Measurements from ENCODE around the gene SIK2. TPM values are rescaled to one million over a fixed set of nuclear protein-coding genes. Genes with fewer than 3 reads are reported as not detected.

The SIK2 gene
- total RNA-seq, 1 donor from 2014 or later = 21.8 TPM

- Mint-ChIP-seq H3K36me3 (ENCODE audit: low read depth) (no peaks in the 10 kb centered on the region), H3K27ac (ENCODE audit: unreplicated experiment) (no peak overlapping the region), H3K4me1 (peaks cover 21% of the 10 kb centered on the region), H3K4me3 (no peak overlapping the region), H3K9me3 (no peaks in the 10 kb centered on the region), H3K27me3 (ENCODE audit: low read depth) (no peaks in the 10 kb centered on the region)
- DNase-seq (ENCODE audit: low read depth, low spot score) = no peak
- no peak for TF ChIP-seq CTCF (conservative IDR thresholded peaks at IDR 0.05)
Measured at GRCh38 chr11:111566324-111566723, 35.9 kb upstream of the SIK2 start.

- no peak overlapping the region for H3K4me3 Mint-ChIP-seq
- no peak overlapping the region for H3K27ac Mint-ChIP-seq (ENCODE audit: unreplicated experiment)
Measured at GRCh38 chr11:111569476-111569875, 32.8 kb upstream of the SIK2 start.

GRCh38 chr11:111570796-111571195 is 31.5 kb upstream of the SIK2 start:
- Mint-ChIP-seq H3K9me3 (no peaks in the 10 kb centered on the region), H3K27ac (ENCODE audit: unreplicated experiment) (no peak overlapping the region), H3K4me1 (peaks cover 30% of the 10 kb centered on the region), H3K36me3 (ENCODE audit: low read depth) (no peaks in the 10 kb centered on the region), H3K27me3 (ENCODE audit: low read depth) (no peaks in the 10 kb centered on the region), H3K4me3 (no peak overlapping the region)
- no peak for TF ChIP-seq CTCF (conservative IDR thresholded peaks at IDR 0.05)
- DNase-seq (ENCODE audit: low read depth, low spot score) = no peak

More at GRCh38 chr11:111569476-111569875, 32.8 kb upstream of the SIK2 start:
- H3K9me3 Mint-ChIP-seq = no peaks in the 10 kb centered on the region
- TF ChIP-seq CTCF (conservative IDR thresholded peaks at IDR 0.05) = no peak
- DNase-seq (ENCODE audit: low read depth, low spot score) = no peak
- peaks cover 22% of the 10 kb centered on the region for H3K4me1 Mint-ChIP-seq
- H3K36me3 Mint-ChIP-seq (ENCODE audit: low read depth) = no peaks in the 10 kb centered on the region
- no peaks in the 10 kb centered on the region for H3K27me3 Mint-ChIP-seq (ENCODE audit: low read depth)

GRCh38 chr11:111571829-111572501 is 30.3 kb upstream of the SIK2 start:
- H3K4me3 Mint-ChIP-seq = no peak overlapping the region
- no peak for TF ChIP-seq CTCF (conservative IDR thresholded peaks at IDR 0.05)
- H3K27ac Mint-ChIP-seq (ENCODE audit: unreplicated experiment) = no peak overlapping the region
- H3K36me3 Mint-ChIP-seq (ENCODE audit: low read depth) = no peaks in the 10 kb centered on the region
- DNase-seq (ENCODE audit: low read depth, low spot score) = no peak
- no peaks in the 10 kb centered on the region for H3K9me3 Mint-ChIP-seq
- H3K27me3 Mint-ChIP-seq (ENCODE audit: low read depth) = no peaks in the 10 kb centered on the region
- H3K4me1 Mint-ChIP-seq = peaks cover 30% of the 10 kb centered on the region

GRCh38 chr11:111572581-111572980 is 29.7 kb upstream of the SIK2 start:
- TF ChIP-seq CTCF (conservative IDR thresholded peaks at IDR 0.05) = no peak
- Mint-ChIP-seq H3K4me1 (peaks cover 30% of the 10 kb centered on the region), H3K9me3 (no peaks in the 10 kb centered on the region), H3K36me3 (ENCODE audit: low read depth) (no peaks in the 10 kb centered on the region), H3K27me3 (ENCODE audit: low read depth) (no peaks in the 10 kb centered on the region), H3K27ac (ENCODE audit: unreplicated experiment) (no peak overlapping the region), H3K4me3 (no peak overlapping the region)
- DNase-seq (ENCODE audit: low read depth, low spot score) = no peak
